ENCODE measurements around the gene PDXDC1.

- TF ChIP-seq CTCF (IDR thresholded peaks at IDR 0.05) (no peak), EZH2 (IDR thresholded peaks at IDR 0.05) (no peak), EZH2phosphoT487 (IDR thresholded peaks at IDR 0.05) (no peak)
Measured at GRCh38 chr16:15033309-15033707, 58.5 kb downstream of the PDXDC1 start.

All from neural progenitor cell (in vitro differentiated cells).